Cortex of kidney (tissue), 1 donor: ENCODE measurements around the gene CCDC159.

Experiments used
- DNase-seq: peaks from one replicate; lab custom pipeline; 2025; lab: John Stamatoyannopoulos, UW

Gene CCDC159

DNA sequence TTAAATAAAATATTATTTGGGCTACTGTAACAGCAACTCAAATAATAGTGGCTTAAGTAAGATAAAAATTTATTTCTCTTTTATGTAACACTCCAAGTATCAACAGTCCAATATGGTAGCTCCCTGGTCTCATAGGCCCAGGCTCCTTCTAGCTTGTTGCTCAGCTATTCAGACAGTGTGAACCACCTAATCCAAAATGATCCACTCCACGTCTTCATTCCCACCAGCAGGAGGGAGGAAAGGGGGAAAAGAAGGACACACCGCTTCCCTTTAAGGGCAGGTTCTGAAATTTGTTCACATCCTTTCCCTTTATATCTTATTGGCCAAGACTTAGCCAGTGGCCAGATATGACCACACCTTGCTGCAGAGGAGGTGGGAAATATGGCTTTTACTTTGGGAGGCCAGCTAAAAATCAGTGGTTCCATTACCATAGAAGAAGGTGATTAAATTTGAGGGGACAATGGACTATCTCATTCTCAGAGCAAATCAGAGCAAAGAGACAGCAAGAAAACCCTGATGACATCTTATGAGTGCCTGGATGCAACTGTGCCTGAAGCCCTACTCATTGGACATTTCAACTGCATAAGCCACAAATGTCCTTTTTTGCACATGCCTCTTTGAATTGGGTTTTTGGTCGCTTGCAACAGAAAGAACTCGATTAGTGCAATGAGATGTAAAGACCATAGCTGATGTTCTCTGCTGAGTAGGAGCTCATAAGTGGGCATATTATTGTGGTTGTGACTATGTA is 44.8 kb downstream of the CCDC159 start:
- no peak for DNase-seq

DNA sequence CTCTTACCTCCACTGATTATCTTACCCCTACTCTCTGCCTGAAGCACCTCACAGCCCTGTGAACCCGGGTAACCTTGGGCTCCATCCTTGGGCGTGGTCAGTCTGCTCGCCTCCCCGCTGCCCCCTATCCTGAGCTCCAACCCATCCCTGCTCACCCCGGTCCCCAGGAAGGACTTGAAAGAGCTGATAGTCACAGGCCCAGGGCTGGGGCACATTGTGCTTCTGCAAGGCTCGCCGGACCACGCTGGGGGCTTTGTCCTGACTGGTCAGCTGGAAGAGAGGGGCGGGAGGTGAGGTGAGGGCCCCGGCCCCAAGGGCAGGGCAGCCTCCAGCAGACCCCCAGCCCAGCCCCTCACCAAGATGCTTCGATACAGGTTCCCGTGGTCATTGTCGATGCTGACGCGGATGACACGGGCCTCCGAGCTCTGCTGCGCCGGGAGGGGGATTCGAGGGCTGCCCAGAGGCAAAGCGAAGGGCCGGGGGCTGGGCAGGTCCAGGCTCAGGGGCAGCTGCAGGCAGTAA is 50.8 kb downstream of the CCDC159 start:
- no peak for DNase-seq

DNA sequence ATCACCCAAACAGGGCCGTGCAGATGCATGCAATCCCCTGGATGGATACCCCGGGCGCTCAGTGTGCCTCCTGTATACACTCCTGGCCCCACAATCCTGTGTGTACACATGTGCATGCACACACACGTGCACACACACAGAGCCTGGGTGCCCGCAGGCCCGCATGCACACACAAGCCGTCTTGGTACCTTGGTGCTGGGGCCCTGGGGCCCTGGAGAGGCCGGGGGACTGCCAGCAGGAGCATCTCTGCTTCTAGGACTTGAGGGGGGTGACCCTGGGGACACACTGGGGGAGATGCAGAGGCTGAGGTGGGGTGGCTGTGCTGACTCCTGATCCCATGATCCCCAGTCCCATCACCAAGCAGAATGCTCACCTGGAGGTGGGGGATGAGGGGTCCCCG is 53.3 kb downstream of the CCDC159 start:
- DNase-seq: no peak

GRCh38 chr19:11400798-11401197 is 54.5 kb downstream of the CCDC159 start:
- no peak for DNase-seq

GRCh38 chr19:11401808-11402543 is 55.7 kb downstream of the CCDC159 start:
- DNase-seq: no peak
